GM13976 (cell line): ENCODE data around the gene FAM89A.

ENCODE experiments used
- DNase-seq: peaks from one replicate; pipeline ENCODE4 v3.0.0; 2012; ENCODE audit warnings: low spot score
- CTCF ChIP-seq: IDR thresholded peaks from 2 replicates; pipeline ENCODE4 v1.5.1; 2012; ENCODE audit warnings: borderline replicate concordance, mild to moderate bottlenecking; ENCODE audit not compliant: insufficient read depth; ENCODE audit errors: extremely low read depth, missing control alignments, control extremely low read depth
- in situ Hi-C: fragments of 300-500 bp; cut with MboI; formaldehyde crosslinking; loops from one replicate; pipeline ENCODE4 v1.12.0; 2022; ENCODE audit warnings: low sequenced_read_pairs, mixed read lengths, inconsistent platforms; ENCODE audit not compliant: unreplicated experiment

FAM89A gene

GRCh38 chr1:231075020-231075419 is 35.0 kb upstream of the FAM89A start:
- TF ChIP-seq CTCF = no peak
- in situ Hi-C loops = no loop called here

GRCh38 chr1:231074046-231074445 is 34.0 kb upstream of the FAM89A start:
- in situ Hi-C loops = no loop called here
- DNase-seq = no peak
- TF ChIP-seq CTCF = no peak

More at GRCh38 chr1:231075020-231075419, 35.0 kb upstream of the FAM89A start:
- no peak for DNase-seq

- in situ Hi-C loops = no loop called here
- no peak for DNase-seq
Observed at GRCh38 chr1:231073331-231073730, 33.3 kb upstream of the FAM89A start.

GRCh38 chr1:231072502-231073094 is 32.5 kb upstream of the FAM89A start:
- in situ Hi-C loops = no loop called here
- DNase-seq = no peak
- no peak for TF ChIP-seq CTCF

More at GRCh38 chr1:231073331-231073730, 33.3 kb upstream of the FAM89A start:
- no peak for TF ChIP-seq CTCF

- DNase-seq = no peak
- no peak for TF ChIP-seq CTCF
- in situ Hi-C loops = no loop called here
Observed at GRCh38 chr1:231072041-231072440, 32.0 kb upstream of the FAM89A start.

- no peak for DNase-seq
- in situ Hi-C loops = no loop called here
Observed at GRCh38 chr1:231070758-231071444, 30.8 kb upstream of the FAM89A start.

More at GRCh38 chr1:231070758-231071444, 30.8 kb upstream of the FAM89A start:
- no peak for TF ChIP-seq CTCF
